NCI-H748 (cell line): ENCODE measurements around the gene STEAP1.
A peak's percentile ranks its signal among the peaks of the same experiment; 100 is the strongest.
"Not testable (repeated sequence)": the region's sequence is repeated elsewhere in the genome, so short reads cannot be mapped to it uniquely, and the experiment has no call there.

Experiments used
- DNase-seq: peaks from one replicate; lab custom pipeline; 2025; ENCODE audit not compliant: unreplicated experiment; lab: John Stamatoyannopoulos, UW

STEAP1 gene

GRCh38 chr7:90173127-90173844 is 19.0 kb downstream of the STEAP1 start:
- DNase-seq = no peak

DNA sequence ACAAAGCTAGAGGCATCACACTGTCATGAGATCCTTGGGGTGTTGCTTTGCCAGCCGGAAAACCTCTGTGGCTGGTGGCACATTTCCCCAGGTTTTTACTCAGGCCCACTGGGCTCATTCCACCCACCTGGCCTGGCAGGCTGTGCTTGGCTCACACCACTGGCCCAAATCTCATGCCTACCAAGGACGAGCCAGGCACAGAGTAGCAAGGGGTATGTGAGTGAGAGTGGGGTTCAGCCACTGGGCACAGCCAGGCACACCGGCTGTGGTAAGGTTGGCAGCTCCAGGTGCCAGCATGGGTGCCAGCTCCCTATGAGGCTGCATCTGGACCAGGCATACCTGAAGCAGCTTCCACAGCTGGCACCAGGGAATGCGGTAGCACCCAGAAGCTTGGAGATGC is 21.4 kb downstream of the STEAP1 start:
- no peak for DNase-seq

- no peak for DNase-seq
These were observed 21.9 kb downstream of the STEAP1 start for GRCh38 chr7:90176195-90176594.

- no peak for DNase-seq
These were observed 23.9 kb downstream of the STEAP1 start for GRCh38 chr7:90178166-90178565.

DNA sequence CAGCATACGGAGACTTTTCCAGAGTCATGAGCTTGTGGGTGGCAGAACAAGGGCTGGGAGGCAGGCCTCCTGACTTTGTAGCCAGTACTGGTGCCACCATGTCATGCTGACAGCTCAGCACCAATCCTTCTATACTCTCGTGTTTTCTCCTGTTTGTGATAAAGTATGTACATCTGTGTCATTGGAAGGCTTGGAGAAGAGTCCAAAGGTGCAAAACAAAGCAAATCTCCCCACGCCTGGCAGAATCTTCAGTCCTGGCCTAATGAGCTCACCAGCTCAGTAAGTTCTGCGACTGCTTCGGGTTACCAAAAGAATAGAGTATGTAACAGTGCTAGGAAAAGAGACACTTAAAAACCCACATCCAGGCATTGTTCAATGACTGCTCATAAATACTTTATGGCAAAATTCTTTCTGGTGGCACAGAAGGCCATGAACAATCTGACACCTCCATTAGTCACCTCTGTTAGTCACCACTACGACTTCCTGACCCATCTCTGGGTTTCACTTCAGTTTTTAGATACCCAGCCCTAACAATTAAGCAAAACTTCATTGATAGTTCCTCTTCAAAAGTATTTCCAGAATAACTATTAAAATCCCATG is 24.5 kb downstream of the STEAP1 start:
- DNase-seq = no peak

DNA sequence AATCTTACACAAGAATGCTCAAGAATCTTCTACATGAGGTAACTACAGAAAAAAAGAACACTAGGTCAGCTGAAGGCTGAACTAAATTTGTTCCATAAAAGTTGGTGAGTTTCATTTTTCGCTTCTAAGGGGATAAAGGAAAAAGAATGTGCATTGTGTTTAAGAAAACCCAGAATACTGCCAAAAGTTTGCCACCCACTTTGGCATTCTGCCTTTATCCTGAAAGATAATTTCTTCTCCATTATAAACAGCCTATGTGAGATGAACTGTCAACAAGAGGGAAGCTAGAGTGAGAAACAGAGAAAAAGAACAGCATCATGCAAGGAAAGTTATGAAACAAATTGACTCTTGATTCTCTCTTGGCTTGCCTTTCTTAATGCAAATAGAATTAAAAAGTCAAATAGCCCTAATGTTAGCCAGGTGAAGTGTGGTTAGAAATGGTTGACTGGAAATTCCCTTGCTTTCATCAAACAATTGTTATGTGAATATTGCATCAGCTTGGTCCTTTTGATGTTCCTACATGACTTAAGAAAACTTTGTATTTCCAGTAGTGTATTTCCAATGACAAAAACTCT is 25.8 kb downstream of the STEAP1 start:
- no peak for DNase-seq

- no peak for DNase-seq
These were observed 26.4 kb downstream of the STEAP1 start for GRCh38 chr7:90180649-90181048.

GRCh38 chr7:90181485-90181884 is 27.2 kb downstream of the STEAP1 start:
- no peak for DNase-seq

- DNase-seq = not testable (repeated sequence)
These were observed 32.0 kb downstream of the STEAP1 start for GRCh38 chr7:90186290-90186689.

- no peak for DNase-seq
These were observed 33.3 kb downstream of the STEAP1 start for GRCh38 chr7:90187507-90188050.

- DNase-seq = no peak
These were observed 34.0 kb downstream of the STEAP1 start for GRCh38 chr7:90188281-90188680.

DNA sequence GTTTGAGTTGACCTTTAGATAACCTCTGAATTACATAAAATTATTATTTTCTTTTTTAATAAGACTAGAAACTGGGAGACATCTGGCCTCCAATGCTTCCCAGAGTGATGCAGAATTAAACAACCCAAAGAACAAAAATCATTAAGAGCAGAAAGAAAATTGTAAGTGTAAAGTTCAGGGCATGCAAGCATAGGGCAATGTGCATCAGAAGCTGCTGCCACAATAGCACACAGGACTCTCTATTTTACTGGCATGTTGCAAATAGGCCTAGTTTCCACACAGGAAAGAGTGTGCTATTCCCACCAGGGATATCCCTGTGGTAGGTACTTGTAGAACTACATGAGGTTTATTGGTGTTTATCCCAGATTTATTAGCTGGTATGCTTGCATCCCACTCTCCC is 36.7 kb downstream of the STEAP1 start:
- no peak for DNase-seq

DNA sequence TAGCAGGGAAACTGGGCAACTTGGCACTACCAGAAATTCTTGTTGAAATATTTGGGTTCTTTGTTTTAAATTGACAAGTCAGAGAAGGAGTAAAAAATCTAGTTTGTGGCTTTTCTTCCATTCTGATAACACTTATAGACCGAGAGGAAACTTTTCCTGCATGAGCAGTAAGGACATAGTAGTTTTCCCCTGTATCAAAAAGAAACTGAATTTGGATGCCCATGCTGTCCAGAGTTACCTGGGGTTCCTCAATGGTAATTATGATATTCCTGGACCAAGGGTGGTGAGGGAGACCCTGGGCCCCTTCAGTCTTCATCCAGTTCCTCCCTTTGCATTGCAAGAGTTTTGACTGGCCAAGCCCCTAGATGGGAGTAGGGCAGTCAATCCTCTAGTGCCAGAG is 37.4 kb downstream of the STEAP1 start:
- no peak for DNase-seq

DNA sequence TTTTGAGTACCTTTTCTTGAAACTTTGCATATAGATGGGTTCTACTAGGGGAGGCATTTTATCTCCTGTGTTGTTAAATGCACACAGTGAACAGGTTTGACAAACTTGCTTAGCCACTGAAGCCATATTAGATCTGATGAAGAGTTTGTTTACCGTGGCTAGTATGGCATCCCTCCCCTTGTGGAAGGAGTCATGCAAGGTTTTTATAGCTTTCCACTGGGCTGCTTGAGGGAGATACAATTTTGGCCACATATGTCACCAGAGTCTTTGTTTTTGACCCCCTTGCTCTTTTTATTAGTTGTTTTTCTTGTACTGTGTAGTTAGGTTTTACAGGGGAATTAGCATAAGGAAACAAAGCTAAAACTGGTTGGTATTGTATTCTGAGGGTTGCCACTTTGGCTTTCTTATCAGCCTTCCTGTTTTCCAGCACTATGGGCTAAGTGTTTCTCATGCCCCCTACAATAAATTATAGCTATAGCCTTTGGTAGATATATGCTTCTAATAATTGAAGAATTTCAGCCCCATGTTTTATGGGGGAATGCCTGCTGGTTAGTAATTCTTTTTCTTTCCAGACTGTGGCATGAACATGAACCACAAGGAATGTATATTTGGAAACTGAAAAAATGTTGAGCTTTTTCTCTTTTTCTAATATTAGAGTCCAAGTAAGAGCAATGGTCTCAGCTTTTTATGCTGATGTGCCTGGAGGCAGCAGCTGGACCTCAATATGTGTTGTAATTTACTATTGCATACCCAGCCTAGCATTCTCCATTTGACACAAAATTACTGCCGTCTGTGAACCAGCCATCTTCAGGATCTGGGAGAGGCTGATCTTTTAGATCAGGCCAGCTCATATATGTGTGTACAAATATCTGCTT is 38.8 kb downstream of the STEAP1 start:
- no peak for DNase-seq

DNA sequence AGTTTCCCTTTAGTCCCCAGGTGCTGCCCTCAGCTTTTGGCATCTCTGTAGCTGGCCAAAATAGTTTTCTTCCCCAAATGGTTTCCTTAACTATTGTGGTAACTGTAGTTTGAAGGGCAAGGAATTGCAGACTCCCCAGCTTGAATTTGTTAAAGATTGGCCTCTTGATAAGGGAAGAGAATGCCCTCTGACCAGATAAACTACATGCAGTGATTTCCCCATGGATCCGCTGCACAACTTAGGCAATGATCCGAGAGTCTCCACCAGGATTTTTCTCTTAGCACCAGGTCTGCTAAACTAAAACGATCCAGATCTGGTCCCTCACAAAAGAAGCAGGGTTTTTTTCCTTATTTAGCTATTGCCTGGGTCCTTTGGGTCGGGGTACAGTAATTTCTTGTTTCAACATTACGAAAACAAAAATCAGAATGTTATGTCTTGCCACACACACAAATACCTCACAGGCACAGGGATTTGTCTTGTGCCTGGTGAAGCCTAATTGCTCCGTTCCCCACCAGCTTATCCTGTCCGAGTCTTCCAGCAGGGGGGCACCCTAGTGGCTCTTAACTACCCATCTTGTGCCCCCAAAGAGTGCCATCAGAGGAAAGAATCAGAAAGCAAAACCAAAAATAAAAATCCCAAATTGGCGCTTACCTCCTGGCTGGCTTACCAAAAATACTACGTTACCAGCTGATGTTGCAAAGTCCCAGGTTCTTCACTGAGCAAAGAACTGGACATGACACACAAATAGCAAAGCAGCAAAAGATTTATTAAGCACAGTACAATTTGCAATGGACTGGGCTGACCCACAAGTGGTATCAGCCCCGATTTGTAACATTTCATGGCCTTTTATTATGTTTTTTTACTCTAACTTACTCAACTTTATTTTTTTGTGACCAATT is 40.9 kb downstream of the STEAP1 start:
- no peak for DNase-seq

GRCh38 chr7:90201500-90202195 is 47.4 kb downstream of the STEAP1 start:
- DNase-seq = no peak

DNA sequence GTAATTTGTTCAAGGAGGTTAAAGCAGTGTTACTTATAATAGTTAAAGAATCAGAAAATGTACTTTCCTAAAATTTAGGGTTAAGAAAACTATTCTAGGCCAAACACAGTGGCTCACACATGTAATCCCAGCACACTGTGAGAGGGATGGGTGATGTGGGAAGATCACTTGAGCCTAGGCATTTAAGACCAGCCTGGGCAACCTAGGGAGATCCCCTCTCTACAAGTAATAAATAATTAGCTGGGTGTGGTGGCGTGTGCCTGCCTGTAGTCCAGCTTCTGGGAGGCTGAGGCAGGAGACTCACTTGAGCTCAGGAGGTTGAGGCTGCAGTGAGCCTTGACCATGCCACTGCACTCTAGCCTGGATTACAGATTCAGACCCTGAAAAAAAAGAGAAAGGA is 53.7 kb downstream of the STEAP1 start:
- no peak for DNase-seq

- no peak for DNase-seq
These were observed 55.5 kb downstream of the STEAP1 start for GRCh38 chr7:90209776-90210175.

- no peak for DNase-seq
These were observed 56.2 kb downstream of the STEAP1 start for GRCh38 chr7:90210475-90210874.

GRCh38 chr7:90210981-90211380 is 56.7 kb downstream of the STEAP1 start:
- DNase-seq = peak; percentile 5
